SK-N-SH (cell line): Measurements from ENCODE around the gene CLN5. TPM values are rescaled to one million over a fixed set of nuclear protein-coding genes. Genes with fewer than 3 reads are reported as not detected.
"Not testable (repeated sequence)": the region's sequence is repeated elsewhere in the genome, so short reads cannot be mapped to it uniquely, and the experiment has no call there.

Experiments used
- CTCF ChIA-PET: fragments of 300-600, 350-600 bp; formaldehyde crosslinking; extraction: SDS; loops from one replicate; lab custom pipeline; 2021; lab: Yijun Ruan, JAX
- POLR2A ChIA-PET: fragments of 350-600 bp; sonication (Branson Sonifier 250); formaldehyde crosslinking; extraction: SDS; loops from one replicate; lab custom pipeline; 2020; ENCODE audit warnings: antibody characterized with exemption, inconsistent platforms; lab: Yijun Ruan, JAX
- DNase-seq: peaks from one replicate; pipeline ENCODE4 v3.0.0; 2012
- H2AFZ ChIP-seq: fragments of 200-600 bp; sonication (generic); 2 replicates; pipeline ENCODE4 v1.8.1; 2016; ENCODE audit warnings: antibody characterized with exemption, mild to moderate bottlenecking, low read depth
- H3F3A ChIP-seq: fragments of 200-600 bp; sonication (generic); replicated peaks from 2 replicates; pipeline ENCODE3; 2016; ENCODE audit warnings: antibody characterized with exemption, mild to moderate bottlenecking; ENCODE audit not compliant: insufficient read depth
- H3K27ac ChIP-seq, 2 experiments: fragments of 200-500 bp in 1 of 2; fragments of 200-600 bp in 1 of 2; sonication (Bioruptor generic) in 1 of 2; sonication (generic), shearing (Covaris generic) in 1 of 2; 2 replicates each; pipeline versions ENCODE4 v1.5.1 to v1.6.1; 2014 to 2016; ENCODE audit warnings: low read depth in 2 of 2, inconsistent platforms in 1 of 2, low read length in 1 of 2, mild to moderate bottlenecking in 1 of 2, mixed read lengths in 1 of 2
- H3K27me3 ChIP-seq: fragments of 200-600 bp; sonication (generic), shearing (Covaris generic); 2 replicates; pipeline ENCODE4 v1.6.1; 2016; ENCODE audit warnings: mixed run types; ENCODE audit not compliant: insufficient read depth
- H3K36me3 ChIP-seq, 2 experiments: fragments of 200-500 bp in 1 of 2; fragments of 200-600 bp in 1 of 2; sonication (Bioruptor generic) in 1 of 2; sonication (generic) in 1 of 2; replicated peaks in 1 of 2; 2 replicates each; pipeline versions ENCODE3 to v1.5.1; 2014 to 2016; ENCODE audit warnings: low read length in 1 of 2, mild to moderate bottlenecking in 1 of 2; ENCODE audit not compliant: insufficient read depth in 2 of 2, control insufficient read depth in 1 of 2
- H3K4me1 ChIP-seq, 2 experiments: fragments of 200-500 bp in 1 of 2; fragments of 200-600 bp in 1 of 2; sonication (Bioruptor generic) in 1 of 2; sonication (generic), shearing (Covaris generic) in 1 of 2; 2 replicates each; pipeline versions ENCODE4 v1.5.1 to v1.6.1; 2014 to 2016; ENCODE audit warnings: low read depth in 1 of 2, low read length in 1 of 2, mixed run types in 1 of 2; ENCODE audit not compliant: insufficient read depth in 2 of 2, control insufficient read depth in 1 of 2
- H3K4me2 ChIP-seq: fragments of 200-600 bp; sonication (generic), shearing (Covaris generic); 2 replicates; pipeline ENCODE4 v1.6.1; 2017; ENCODE audit warnings: mixed run types
- H3K4me3 ChIP-seq, 2 experiments: fragments of 200-500 bp in 1 of 2; fragments of 200-600 bp in 1 of 2; sonication (Bioruptor generic) in 1 of 2; sonication (generic), shearing (Covaris generic) in 1 of 2; 2 replicates each; pipeline versions ENCODE4 v1.5.1 to v1.8.1; 2014 to 2016; ENCODE audit warnings: low read depth in 2 of 2, inconsistent platforms in 1 of 2, low read length in 1 of 2, mild to moderate bottlenecking in 1 of 2, mixed read lengths in 1 of 2, moderate library complexity in 1 of 2
- H3K79me2 ChIP-seq: fragments of 200-600 bp; sonication (generic); 2 replicates; pipeline ENCODE4 v1.8.1; 2017; ENCODE audit warnings: mild to moderate bottlenecking; ENCODE audit not compliant: insufficient read depth
- H3K9ac ChIP-seq: fragments of 200-600 bp; sonication (generic); 2 replicates; pipeline ENCODE4 v1.6.1; 2017; ENCODE audit warnings: mixed run types
- H3K9me2 ChIP-seq: fragments of 200-600 bp; sonication (generic); 2 replicates; pipeline ENCODE4 v1.6.1; 2017; ENCODE audit warnings: mixed run types
- H3K9me3 ChIP-seq: fragments of 200-600 bp; sonication (generic); 2 replicates; pipeline ENCODE4 v1.6.1; 2017; ENCODE audit warnings: mixed run types, mild to moderate bottlenecking, moderate library complexity
- H4K20me1 ChIP-seq: fragments of 200-600 bp; sonication (generic); 2 replicates; pipeline ENCODE4 v1.6.1; 2017; ENCODE audit warnings: mild to moderate bottlenecking, mixed run types; ENCODE audit not compliant: insufficient read depth
- ELF1 ChIP-seq: IDR thresholded peaks from 2 replicates; pipeline ENCODE4 v1.4.0; 2012
- EP300 ChIP-seq, 2 experiments: IDR thresholded peaks; 2 replicates each; pipeline versions ENCODE4 v1.4.0 to v1.6.1; 2012; ENCODE audit warnings: borderline replicate concordance in 1 of 2, low read depth in 1 of 2, low read length in 1 of 2
- FOSL2 ChIP-seq: IDR thresholded peaks from 2 replicates; pipeline ENCODE4 v1.4.0; 2012; ENCODE audit warnings: low read depth, mild to moderate bottlenecking, moderate library complexity, borderline replicate concordance
- FOXJ3 ChIP-seq: sonication (generic); formaldehyde crosslinking; IDR thresholded peaks from 2 replicates; pipeline ENCODE4 v1.5.1; 2020; ENCODE audit warnings: mild to moderate bottlenecking, missing genetic modification reagents
- GABPA ChIP-seq: IDR thresholded peaks from 2 replicates; pipeline ENCODE4 v1.4.0; 2012; ENCODE audit warnings: low read depth, mild to moderate bottlenecking
- JUND ChIP-seq: IDR thresholded peaks from 2 replicates; pipeline ENCODE4 v1.4.0; 2012
- MEF2A ChIP-seq: IDR thresholded peaks from 2 replicates; pipeline ENCODE4 v1.4.0; 2012; ENCODE audit warnings: low read depth, borderline replicate concordance
- MXI1 ChIP-seq: IDR thresholded peaks from 2 replicates; pipeline ENCODE4 v1.6.1; 2012; ENCODE audit warnings: mild to moderate bottlenecking, low read depth, low read length, improper control_type of control experiment
- NRF1 ChIP-seq: IDR thresholded peaks from 2 replicates; pipeline ENCODE4 v1.6.1; 2012; ENCODE audit warnings: low read depth, mild to moderate bottlenecking, low read length
- POLR2AphosphoS5 ChIP-seq: IDR thresholded peaks from 2 replicates; pipeline ENCODE4 v1.6.1; 2012; ENCODE audit warnings: low read depth, low read length
- RXRA ChIP-seq: IDR thresholded peaks from 2 replicates; pipeline ENCODE4 v1.4.0; 2012; ENCODE audit warnings: low read depth, mild to moderate bottlenecking, borderline replicate concordance
- TEAD4 ChIP-seq: IDR thresholded peaks from 2 replicates; pipeline ENCODE4 v1.4.0; 2012; ENCODE audit warnings: mild to moderate bottlenecking, borderline replicate concordance; ENCODE audit not compliant: insufficient read depth
- YY1 ChIP-seq: IDR thresholded peaks from 2 replicates; pipeline ENCODE4 v1.4.0; 2012; ENCODE audit warnings: low read depth, mild to moderate bottlenecking
- WGBS: methylation state at CpG from one replicate; pipeline ENCODE4 v1.1.6; 2017; ENCODE audit warnings: low lambda C conversion rate; 5-methylcytosine and 5-hydroxymethylcytosine counted together
- polyA plus RNA-seq, 3 experiments: library from polyadenylated mRNA; depleted of rRNA; stranded (reverse); fragments of >200 nt; gene quantifications; 2 replicates each; pipeline ENCODE4 v1.2.3, GENCODE V29; 2012
- TF ChIP-seq, protein P1 (sequence below): fragments of 150-350 bp; IDR thresholded peaks from 2 replicates; pipeline ENCODE4 v1.6.1; 2017; ENCODE audit warnings: antibody characterized with exemption, low read length, low read depth, borderline replicate concordance
- TF ChIP-seq, protein P2 (sequence below): IDR thresholded peaks from 2 replicates; pipeline ENCODE4 v1.4.0; 2012; ENCODE audit warnings: low read depth, borderline replicate concordance
- TF ChIP-seq, protein P3 (sequence below): IDR thresholded peaks from 2 replicates; pipeline ENCODE4; 2012

CLN5 gene
- polyA plus RNA-seq, 1 of the 3 experiments (the other 2 are of a cell fraction): 11.6 TPM

DNA sequence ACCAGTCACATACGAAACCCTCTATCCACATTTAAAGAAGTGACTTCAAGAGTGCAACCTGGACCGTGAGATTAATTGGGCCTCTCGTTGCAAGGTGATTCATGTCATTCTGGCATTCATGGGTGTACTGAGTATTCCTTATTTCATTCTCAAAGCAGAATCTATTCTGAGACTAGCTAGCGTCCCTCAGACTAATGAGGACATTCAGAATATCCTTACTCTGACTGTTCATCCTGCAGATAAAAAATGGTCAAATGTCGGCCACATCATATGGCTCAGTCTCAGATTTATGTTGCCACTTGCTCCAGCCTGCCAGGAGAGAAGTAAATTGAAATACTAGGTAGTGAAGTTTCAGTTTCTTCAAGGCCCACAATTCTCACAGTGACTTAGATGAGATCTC, 36.2 kb upstream of the CLN5 start:
- Histone ChIP-seq H2AFZ (no peak overlapping the region), H3K9ac (no peak overlapping the region), H3K27me3 (no peaks in the 10 kb centered on the region), H4K20me1 (no peaks in the 10 kb centered on the region), H3K79me2 (no peaks in the 10 kb centered on the region), H3K4me2 (no peak overlapping the region), H3F3A (no peaks in the 10 kb centered on the region), H3K36me3 (no peaks in the 10 kb centered on the region), H3K9me2 (no peaks in the 10 kb centered on the region), H3K9me3 (no peaks in the 10 kb centered on the region; the same call in 1 of the 2 replicates), H3K4me1 (no peaks in the 10 kb centered on the region), H3K4me3 (no peak overlapping the region), H3K27ac (no peak overlapping the region)
- CTCF ChIA-PET: interaction anchor here (0.9 to 2.8 kb wide), 2 partner anchors 9 to 25 kb away, joined by 4 to 11 read pairs; no protein-coding TSS in a partner anchor
- TF ChIP-seq FOSL2 (no peak), RXRA (no peak), MEF2A (no peak), FOXJ3 (CRISPR knock-in tag) (no peak), JUND (no peak), EP300 (IDR thresholded peaks at IDR 0.05; ENCODE audit: borderline replicate concordance in 1 of 2, low read depth in 1 of 2, low read length in 1 of 2) (no peak), MXI1 (no peak), GABPA (no peak)
- TF ChIP-seq, protein P1, sequence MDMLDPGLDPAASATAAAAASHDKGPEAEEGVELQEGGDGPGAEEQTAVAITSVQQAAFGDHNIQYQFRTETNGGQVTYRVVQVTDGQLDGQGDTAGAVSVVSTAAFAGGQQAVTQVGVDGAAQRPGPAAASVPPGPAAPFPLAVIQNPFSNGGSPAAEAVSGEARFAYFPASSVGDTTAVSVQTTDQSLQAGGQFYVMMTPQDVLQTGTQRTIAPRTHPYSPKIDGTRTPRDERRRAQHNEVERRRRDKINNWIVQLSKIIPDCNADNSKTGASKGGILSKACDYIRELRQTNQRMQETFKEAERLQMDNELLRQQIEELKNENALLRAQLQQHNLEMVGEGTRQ: no peak
- TF ChIP-seq, protein P2, sequence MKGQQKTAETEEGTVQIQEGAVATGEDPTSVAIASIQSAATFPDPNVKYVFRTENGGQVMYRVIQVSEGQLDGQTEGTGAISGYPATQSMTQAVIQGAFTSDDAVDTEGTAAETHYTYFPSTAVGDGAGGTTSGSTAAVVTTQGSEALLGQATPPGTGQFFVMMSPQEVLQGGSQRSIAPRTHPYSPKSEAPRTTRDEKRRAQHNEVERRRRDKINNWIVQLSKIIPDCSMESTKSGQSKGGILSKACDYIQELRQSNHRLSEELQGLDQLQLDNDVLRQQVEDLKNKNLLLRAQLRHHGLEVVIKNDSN: no peak
- TF ChIP-seq, protein P3, sequence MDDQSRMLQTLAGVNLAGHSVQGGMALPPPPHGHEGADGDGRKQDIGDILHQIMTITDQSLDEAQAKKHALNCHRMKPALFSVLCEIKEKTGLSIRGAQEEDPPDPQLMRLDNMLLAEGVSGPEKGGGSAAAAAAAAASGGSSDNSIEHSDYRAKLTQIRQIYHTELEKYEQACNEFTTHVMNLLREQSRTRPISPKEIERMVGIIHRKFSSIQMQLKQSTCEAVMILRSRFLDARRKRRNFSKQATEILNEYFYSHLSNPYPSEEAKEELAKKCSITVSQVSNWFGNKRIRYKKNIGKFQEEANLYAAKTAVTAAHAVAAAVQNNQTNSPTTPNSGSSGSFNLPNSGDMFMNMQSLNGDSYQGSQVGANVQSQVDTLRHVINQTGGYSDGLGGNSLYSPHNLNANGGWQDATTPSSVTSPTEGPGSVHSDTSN: no peak
- 63% methylated on average over 5 of the region's 5 CpGs for WGBS
- DNase-seq: no peak
- POLR2A ChIA-PET: no interaction called here

DNA sequence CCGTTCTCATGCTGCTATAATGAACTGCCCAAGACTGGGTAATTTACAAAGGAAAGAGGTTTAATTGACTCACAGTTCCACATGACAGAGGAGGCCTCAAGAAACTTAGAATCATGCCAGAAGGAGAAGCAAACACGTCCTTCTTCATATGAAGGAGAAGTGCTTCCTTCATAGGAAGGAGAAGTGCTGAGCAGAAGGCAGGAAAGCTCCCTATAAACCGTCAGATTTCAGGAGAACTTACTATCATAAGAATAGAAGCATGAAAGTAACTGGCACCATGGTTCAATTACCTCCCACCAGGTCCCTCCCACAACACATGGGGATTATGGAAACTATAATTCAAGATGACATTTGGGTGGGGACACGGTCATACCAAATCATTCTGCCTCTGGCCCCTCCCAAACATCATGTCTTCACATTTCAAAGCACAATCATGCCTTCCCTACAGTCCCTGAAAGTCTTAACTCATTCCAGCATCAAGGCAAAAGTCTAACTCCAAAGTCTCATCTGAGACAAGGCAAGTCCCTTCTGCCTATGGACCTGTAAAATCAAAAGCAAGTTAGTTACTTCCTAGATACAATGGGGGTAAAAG, 32.9 kb upstream of the CLN5 start:
- 5% methylated on average over 4 of the region's 4 CpGs for WGBS
- POLR2A ChIA-PET: no interaction called here
- H3K9me3 ChIP-seq: no peaks in the 10 kb centered on the region; the same call in 1 of the 2 replicates
- H3K4me2 ChIP-seq: no peak overlapping the region
- H3K27ac ChIP-seq: no peak overlapping the region
- TF ChIP-seq YY1 (no peak), NRF1 (no peak), TEAD4 (no peak), ELF1 (no peak), POLR2AphosphoS5 (no peak), FOSL2 (no peak)
- TF ChIP-seq, protein P1: no peak
- no peak for DNase-seq
- H3K9ac ChIP-seq: no peak overlapping the region
- H3K27me3 ChIP-seq: no peaks in the 10 kb centered on the region
- H3K4me3 ChIP-seq: no peak overlapping the region
- H3K4me1 ChIP-seq: no peaks in the 10 kb centered on the region
- no peaks in the 10 kb centered on the region for H4K20me1 ChIP-seq
- H3K36me3 ChIP-seq: no peaks in the 10 kb centered on the region
- H3K9me2 ChIP-seq: no peaks in the 10 kb centered on the region
- H3F3A ChIP-seq: no peaks in the 10 kb centered on the region
- CTCF ChIA-PET: interaction anchor here (0.8 kb wide), 2 partner anchors 13 to 21 kb away, joined by 3 read pairs; no protein-coding TSS in a partner anchor
- H3K79me2 ChIP-seq: no peaks in the 10 kb centered on the region
- no peak overlapping the region for H2AFZ ChIP-seq

DNA sequence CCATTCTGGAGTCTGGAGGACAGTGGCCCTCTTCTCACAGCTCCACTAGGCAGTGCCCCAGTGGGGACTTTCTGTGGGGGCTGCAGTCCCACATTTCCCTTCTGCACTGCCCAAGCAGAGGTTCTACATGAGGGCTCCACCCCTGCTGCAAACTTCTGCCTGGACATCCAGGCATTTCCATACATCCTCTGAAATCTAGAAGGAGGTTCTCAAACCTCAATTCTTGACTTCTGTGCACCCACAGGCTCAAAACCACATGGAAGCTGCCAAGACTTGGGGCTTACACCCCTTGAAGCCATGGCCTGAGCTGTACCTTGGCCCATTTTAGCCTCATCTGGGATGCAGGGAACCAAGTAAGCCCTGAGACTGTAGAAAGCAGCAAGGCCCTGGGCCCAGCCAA, 32.1 kb upstream of the CLN5 start:
- H3K36me3 ChIP-seq, H3K4me3 ChIP-seq, POLR2A ChIA-PET, H3F3A ChIP-seq, H3K4me1 ChIP-seq, H3K79me2 ChIP-seq, H3K27ac ChIP-seq, H3K27me3 ChIP-seq, H3K9me3 ChIP-seq, H3K9ac ChIP-seq, H2AFZ ChIP-seq, DNase-seq, H3K9me2 ChIP-seq, H4K20me1 ChIP-seq, H3K4me2 ChIP-seq: not testable (repeated sequence)
- CTCF ChIA-PET: interaction anchor here (0.8 kb wide), 2 partner anchors 12 to 20 kb away, joined by 3 read pairs; no protein-coding TSS in a partner anchor
